Stimulated activated CD8-positive, alpha-beta memory T cell treated with anti-CD3 and anti-CD28 coated beads, Interleukin-12 subunit alpha, Interleukin-12 subunit beta, amount 100 ng/mL, for 24 hours (primary cell): ENCODE data around the gene RAPGEF1.
"Not testable (repeated sequence)": the region's sequence is repeated elsewhere in the genome, so short reads cannot be mapped to it uniquely, and the experiment has no call there.

ENCODE experiments used
- DNase-seq: peaks from one replicate; pipeline ENCODE4 v3.0.0-alpha.2; 2020; ENCODE audit errors: extremely low read depth

The RAPGEF1 gene

DNA sequence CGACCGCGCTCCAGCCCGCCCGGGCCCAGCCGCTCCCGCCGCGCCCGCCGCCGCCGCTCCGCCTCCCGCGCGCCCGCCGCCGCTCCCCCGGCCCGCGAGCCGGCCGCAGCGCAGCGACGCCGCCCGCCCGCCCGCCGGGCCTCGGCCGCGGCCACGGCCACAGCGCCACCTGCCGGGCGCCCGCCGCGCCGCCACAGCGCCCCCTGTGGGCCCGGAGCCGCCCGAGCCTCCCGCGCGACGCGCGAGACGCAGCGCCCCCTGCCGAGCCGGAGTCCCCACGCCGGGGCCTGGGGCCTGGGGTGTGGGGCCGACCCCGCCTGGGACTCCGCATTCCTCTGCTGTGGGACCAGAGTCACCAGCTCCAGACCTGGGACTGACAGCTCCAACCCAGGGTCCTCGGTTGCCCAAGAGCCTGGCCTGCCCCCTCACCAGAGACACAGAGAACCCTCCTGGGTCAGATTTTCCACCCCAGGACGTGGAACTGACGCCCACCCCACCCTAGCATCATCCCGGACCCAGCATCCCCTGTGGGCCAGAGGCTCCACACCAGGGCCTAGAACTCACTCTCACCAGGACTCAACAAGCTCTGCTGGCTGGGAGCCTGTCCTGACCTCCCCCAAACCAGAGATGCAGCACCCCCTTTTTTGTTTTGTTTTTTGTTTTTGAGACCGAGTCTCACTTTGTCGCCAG, at the start of gene RAPGEF1:
RAPGEF1 (minus strand) TSS at position 118 of the 690 bp plus-strand sequence. CDS start 246 bp downstream, outside the sequence.
- peak; percentile 63 for DNase-seq

GRCh38 chr9:131788851-131789250, 49.0 kb upstream of the RAPGEF1 start:
- DNase-seq: no peak

GRCh38 chr9:131787838-131788237, 48.0 kb upstream of the RAPGEF1 start:
- DNase-seq: no peak

- no peak for DNase-seq
These were observed 45.0 kb upstream of the RAPGEF1 start for GRCh38 chr9:131784748-131785501.

- DNase-seq: no peak
These were observed 41.2 kb upstream of the RAPGEF1 start for GRCh38 chr9:131781069-131781468.

- no peak for DNase-seq
These were observed 36.6 kb upstream of the RAPGEF1 start for GRCh38 chr9:131776473-131776872.

GRCh38 chr9:131776036-131776435, 36.2 kb upstream of the RAPGEF1 start:
- no peak for DNase-seq

DNA sequence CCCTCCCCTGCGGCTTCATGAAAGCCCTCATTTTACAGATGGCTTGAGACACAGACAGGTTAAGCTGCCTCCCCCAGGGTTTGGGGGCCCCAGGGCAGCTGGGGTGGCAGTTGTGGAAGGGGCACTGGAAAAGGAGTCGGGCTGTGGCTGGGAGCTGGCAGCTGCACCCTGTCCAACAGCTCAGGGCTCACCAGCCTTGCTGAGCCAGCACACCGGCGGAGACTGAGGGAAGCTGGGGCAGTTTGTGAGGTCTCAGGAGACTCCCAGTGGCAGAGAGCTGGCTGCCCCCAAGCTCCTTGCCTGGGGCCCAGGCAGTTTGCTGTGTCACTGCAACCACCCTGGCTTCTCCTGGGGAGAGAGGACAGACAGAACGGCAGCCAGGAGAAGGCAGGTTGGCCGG, 34.8 kb upstream of the RAPGEF1 start:
- DNase-seq: no peak

DNA sequence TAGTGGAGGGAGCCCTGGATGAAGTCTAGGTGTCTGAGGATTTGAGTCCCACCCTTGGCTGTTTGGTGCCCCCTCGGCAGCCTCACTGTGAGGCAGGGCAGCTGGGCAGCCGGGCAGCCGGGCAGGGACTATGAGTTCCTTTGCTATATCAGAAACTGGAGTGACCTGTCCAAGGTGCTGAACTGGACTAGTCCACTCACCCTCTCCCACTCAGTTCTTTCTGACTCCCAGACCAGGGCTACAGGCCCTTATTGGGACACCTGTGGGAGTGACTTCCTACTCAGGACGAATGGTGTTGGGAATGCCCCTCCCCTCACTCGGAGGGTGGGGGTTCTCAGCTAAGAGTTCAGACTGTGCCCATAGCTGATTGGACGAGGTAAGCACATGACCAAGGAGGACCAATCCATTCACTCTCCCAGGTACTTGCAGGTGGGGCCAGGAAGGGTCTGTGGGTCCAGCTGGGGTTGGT, 34.1 kb upstream of the RAPGEF1 start:
- DNase-seq: no peak

GRCh38 chr9:131772940-131773339, 33.1 kb upstream of the RAPGEF1 start:
- no peak for DNase-seq

DNA sequence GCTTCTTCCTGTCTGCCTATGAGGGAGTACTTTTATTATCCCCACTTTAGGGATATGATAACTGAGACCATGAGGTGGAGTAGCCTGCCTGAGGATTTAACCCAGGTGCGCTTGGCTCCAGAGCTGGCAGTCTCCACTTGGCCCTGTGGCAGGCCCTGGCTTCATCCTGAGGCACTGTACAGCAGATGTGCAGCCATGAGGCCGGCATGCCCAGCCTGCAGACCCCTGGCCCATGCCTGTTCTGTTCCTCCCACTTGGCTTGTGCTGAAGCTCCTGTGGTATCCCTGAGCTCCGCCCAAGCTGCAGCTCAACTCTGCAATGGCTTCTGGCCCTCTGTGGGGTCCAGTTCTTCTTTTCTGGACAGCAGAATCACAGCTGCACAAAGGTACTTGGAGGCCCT, 31.8 kb upstream of the RAPGEF1 start:
- DNase-seq: no peak

DNA sequence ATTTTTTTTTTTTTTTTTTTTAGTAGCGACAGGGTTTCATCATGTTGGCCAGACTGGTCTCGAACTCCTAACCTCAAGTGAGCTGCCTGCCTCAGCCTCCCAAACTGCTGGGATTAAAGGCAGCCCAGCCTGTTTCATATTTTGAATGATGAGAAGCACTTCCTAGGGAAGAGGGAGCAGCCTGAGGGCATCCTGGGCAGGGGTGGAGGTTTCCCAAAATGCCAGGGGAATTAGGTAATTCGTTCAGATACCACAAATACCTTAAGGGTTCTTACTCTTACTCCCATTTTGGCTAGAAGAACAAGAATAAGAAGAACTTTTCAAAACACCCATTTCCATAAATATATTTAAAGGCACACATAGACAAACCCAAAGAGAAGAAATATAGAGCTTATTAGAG, 29.5 kb upstream of the RAPGEF1 start:
- no peak for DNase-seq

DNA sequence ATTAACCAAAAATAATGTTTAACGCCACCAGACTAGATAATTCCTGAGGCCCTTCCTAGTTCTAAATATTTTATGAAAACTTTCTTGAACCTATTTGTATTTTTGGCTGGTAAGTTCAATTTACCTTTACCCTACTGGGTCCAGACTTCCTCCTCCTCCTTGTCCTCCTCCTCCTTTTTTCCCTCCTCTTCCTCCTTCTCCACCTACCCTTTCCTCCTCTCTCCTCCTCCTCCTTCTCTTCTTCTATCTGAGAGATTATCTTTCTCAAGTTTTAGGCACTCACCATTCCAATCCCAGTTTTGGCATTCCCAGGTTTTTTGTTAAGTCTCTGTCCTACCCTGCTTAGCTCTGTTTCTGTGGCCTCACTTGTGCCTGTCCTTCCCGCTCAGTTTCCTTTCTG, 24.7 kb upstream of the RAPGEF1 start:
- DNase-seq: no peak

DNA sequence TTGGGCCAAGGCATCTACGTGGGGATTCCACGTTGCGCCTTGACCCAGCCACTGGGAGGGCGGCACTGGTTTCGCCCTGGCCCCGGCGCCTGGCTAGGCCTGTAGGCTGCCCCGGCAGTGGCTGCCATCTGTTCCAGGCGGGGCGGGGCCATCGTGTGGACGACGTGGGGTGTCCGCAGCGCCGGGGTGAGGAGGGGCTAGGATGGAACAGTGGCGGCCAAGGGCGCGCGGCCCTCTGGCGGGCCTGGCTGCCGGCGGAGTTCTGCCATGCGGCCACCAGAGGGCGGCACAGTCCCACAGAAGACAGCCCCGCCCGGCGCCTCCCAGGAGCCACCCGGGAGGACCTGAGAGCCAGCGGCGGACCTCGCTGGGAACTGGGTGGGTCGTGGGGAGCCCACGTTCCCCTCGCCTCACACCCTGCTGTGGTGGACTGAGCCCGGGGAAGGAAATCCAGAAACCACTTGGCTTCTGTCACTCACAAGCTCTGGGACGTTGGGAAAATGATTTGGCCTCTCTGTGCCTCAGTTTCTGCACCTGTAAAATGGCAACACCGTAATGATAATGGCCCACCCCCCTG, 22.6 kb upstream of the RAPGEF1 start:
- DNase-seq: peak; percentile 44

- DNase-seq: no peak
These were observed 19.3 kb upstream of the RAPGEF1 start for GRCh38 chr9:131759017-131759647.

DNA sequence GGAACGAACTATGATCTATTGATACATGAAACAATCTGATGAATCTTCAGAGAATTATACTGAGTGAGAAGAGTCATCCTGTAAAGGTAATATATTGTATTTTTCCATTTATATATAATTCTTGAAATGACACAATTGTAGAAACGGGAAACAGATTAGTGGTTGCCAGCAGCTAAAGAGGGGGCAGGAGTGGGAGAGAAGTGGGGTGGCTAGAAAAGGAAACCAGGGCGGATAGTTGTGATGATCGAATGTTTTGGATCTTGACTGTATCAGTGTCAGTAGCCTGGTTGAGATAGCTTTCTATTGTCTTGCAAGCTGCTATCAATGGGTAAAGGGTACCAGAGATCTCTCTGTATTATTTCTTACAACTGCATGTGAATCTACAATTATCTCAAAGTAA, 17.7 kb upstream of the RAPGEF1 start:
- no peak for DNase-seq

GRCh38 chr9:131755541-131756198, 15.8 kb upstream of the RAPGEF1 start:
- DNase-seq: peak; percentile 60

DNA sequence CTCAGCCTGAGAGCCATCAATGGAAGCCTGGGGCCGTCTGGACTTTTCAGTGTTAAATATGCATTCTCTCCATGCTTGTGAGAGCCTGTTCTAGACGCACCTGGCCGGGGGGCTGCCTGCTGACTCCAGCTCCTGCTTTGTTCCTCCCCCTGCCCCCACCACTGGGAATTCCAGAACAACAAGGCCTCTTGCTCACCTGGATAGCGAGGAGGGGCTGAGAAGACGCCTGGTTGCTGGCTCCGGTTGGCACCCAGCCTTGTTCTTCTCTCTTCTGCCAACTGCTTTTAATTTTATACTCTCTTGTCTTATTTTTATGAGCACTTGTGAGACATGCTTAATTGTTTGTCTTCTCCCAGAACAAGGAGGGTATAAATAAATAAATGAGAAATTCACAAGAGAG, 15.0 kb upstream of the RAPGEF1 start:
- no peak for DNase-seq

GRCh38 chr9:131753751-131754150, 13.9 kb upstream of the RAPGEF1 start:
- DNase-seq: not testable (repeated sequence)

- no peak for DNase-seq
These were observed 12.5 kb upstream of the RAPGEF1 start for GRCh38 chr9:131752231-131752884.

GRCh38 chr9:131748411-131748955, 8.6 kb upstream of the RAPGEF1 start:
- DNase-seq: no peak
